NCI-H82 (cell line): ENCODE data around the gene ISM1.

Source experiments
- DNase-seq: peaks from one replicate; lab custom pipeline; 2025; lab: John Stamatoyannopoulos, UW

The ISM1 gene

DNA sequence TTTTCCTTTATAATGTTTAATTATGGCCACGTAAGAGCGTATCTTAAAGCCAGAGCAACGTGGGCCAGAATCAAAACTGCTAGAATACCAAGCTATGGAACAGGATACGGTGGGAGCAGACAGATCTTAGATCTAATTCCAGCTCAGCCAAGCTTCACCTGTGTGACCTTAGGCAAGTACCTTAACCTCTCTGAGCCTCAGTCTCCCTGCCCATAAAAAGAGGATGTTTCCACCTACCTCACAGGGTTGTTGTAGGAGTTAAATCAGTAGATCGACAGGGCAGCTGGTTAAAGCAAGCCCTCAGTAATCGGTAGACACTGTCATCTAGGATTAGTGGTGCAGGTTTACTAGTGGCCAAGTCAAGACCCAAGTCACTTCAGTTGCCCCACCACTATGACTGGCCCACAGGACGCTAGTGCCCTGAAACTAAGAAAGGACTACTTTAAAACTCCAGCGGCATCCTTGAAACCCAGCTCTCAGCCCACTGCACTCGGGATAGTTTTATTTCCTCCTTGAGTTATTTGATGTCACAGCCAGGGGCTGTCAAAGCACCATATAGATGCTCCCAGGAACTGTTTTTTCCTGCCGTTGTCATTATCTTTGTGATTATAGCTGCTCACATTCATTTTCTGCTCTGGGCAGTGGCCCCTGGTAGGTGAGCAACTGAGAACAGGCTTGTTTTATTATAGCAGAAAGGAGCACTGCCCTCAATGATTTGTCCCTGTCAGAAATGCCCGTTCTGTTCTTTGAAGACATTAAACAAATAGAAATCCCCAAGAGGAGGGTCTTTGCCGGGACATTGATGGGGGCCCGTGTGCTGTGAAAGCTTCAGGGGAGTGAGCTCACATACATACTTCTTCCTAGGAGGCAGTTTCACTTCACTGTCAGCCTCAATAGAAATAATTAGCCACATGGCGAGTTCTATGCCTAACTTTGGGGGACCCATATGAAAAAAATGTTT is 63.1 kb downstream of the ISM1 start:
- no peak for DNase-seq

DNA sequence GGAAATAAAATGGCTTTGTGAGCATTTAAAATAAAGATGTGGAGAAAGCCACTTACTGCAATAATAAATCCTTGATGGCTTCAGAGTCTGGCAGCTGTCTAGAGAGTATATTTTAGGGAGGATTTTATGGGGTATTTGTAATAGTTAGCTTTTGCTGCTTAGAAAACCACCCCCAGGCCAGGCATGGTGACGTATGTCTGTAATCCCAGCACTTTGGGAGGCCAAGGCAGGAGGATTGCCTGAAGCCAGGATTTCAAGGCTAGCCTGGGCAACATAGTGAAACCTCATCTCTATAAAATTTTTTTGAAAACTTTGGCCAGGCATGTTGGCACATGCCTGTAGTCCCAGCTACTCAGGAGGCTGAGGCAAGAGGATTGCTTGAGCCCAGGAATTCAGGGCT is 63.8 kb downstream of the ISM1 start:
- DNase-seq, result no peak

DNA sequence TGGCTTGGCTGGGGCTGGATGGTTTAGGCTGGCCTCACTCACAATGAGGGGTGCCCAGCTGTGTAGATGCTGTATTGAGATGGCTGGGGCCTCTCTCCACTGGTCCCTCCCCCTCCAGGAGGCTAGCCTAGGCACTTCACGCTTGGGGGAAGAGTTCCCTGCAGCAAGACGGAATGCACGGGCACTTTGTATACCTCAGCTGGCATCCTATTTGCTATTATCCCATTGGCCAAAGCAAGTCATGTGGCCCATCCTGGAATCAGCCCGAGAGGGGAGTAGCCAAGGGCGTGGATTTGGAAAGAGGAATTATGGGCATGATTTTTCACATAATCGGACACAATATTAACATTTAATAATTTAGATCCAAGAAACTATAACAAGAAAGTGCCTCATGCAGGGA is 64.3 kb downstream of the ISM1 start:
- no peak for DNase-seq

DNA sequence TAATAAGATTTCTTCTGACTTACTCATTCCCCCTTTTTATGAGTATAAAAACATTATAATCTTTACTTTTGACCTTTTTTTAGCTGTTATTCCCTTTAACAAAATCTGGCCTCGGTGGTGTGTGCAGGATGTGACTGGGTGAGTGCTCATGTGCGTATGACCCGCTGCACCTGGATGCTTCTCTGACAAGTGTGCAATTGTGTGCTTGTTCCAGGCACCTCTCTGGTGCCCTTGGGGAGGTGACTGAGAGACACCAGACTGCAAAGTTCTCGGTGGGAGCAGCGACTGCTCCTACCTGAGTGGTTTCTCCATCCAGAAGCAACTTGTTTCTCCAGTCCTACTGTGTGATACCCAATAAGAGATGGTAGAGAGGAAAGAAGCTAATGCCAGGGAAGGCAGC is 65.0 kb downstream of the ISM1 start:
- DNase-seq, result no peak

DNA sequence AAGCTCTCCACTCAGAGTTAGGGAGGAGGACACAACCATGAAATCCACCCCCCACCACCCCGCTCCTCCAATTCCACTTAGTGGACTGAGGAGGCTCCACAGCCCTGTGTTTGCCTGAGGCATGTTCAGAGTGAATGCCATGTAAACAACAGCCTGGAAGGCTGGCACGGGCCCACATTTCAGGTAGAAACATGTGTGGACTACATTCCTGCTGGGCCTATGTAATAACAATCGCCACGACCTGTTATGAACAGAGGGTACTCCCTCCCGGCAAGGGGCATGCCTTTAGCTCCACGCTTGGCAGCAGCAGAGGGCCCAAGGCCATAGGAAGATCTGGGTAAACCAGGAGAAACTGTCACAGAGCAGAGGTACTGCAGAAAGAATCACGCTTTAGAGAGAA is 65.5 kb downstream of the ISM1 start:
- DNase-seq, result no peak

DNA sequence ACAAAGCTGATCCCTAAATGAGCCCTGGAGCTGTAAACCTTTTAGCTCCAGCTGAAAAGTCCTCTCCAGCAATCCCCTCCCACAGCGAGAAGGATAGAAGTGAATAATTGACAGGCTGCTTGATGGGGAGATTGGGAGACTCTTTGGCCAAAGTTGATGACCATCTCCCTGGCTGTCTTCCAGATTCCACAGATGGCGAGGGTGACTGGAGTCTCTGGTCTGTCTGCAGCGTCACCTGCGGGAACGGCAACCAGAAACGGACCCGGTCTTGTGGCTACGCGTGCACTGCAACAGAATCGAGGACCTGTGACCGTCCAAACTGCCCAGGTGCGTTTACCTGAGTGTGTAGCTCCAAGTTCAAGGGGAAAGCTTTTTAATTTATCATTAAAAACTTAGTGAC is 67.3 kb downstream of the ISM1 start:
- peak; percentile 68 for DNase-seq

GRCh38 chr20:13289031-13289430 is 68.0 kb downstream of the ISM1 start:
- no peak for DNase-seq

GRCh38 chr20:13290724-13291123 is 69.7 kb downstream of the ISM1 start:
- DNase-seq, result no peak

DNA sequence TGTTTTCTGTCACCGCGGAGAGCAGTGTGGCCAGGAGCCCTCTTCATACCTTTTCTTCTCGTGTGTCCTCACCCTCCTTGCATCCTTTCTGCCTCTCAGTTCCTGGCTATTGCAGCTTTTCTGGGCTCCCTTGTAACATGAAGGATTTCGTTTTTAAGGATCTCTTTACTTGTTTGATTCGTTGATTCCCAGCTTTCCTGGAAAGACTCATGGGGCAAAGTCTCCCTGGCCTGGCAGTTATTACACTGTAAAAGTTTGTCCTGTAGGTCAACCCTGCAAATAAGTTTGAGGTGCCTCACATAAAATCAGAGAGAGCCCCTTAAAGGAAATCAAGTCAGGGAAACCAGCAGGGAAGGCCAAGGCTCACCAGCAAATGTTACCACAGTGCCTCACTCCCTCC is 70.1 kb downstream of the ISM1 start:
- no peak for DNase-seq

- DNase-seq, result peak; percentile 53
Observed at GRCh38 chr20:13292201-13292885, 71.3 kb downstream of the ISM1 start.

- no peak for DNase-seq
Observed at GRCh38 chr20:13294522-13294921, 73.4 kb downstream of the ISM1 start.

GRCh38 chr20:13295637-13296036 is 74.6 kb downstream of the ISM1 start:
- DNase-seq, result no peak

DNA sequence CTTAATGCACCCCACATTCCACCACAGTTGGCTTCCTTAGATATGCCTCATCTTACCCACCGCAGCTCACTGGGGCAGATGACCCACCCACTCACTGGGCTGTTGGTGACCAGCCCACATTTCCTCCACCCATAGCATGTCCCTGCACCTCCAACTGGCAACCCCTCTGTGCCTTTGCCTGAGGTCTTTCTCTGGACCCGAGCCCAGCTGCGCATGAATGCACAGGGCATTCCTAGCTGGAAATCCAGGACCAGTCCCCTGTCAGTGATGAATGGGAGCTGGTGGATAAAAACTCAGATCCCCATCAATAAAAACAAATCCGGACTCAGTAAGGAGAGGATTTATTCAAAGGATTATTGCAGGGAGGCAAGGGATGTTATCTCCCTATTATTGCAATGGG is 75.0 kb downstream of the ISM1 start:
- DNase-seq, result peak; percentile 86

DNA sequence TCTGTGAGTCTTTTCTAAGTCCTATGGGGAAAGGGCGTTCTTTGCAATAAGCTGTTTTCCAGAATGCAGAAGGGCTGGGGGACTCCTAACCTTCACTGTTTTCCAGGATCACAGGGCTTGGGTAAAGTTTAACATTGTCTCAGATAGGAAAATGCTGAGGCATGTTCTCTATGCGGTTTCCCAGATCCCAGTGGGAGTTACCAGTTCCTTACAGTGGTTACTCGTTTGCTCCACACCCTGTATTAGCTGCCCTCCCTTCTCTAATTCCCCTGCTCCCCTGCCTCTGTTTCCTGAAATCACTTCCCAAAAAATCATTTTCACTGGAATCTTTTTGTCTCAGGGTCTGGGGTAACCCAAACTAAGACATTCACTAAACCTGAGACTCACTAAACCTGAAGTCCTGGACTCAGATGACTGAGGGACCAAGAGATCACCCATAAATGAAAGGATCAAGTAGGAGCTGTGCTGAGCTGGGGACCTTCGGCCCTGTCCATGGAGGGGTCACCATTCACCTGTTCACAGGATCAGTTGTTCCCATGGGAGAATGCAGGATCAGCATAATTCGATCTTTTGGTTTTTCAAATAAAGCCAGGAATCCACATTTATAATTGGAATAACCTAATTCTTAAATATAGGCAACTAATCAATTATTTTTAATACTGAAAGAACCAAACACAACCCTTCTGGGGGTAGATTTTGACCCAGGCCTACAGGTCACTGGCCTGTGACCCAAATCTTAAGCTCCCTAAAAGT is 76.2 kb downstream of the ISM1 start:
- DNase-seq, result no peak

- no peak for DNase-seq
Observed at GRCh38 chr20:13298692-13299373, 77.8 kb downstream of the ISM1 start.

- no peak for DNase-seq
Observed at GRCh38 chr20:13299401-13299800, 78.3 kb downstream of the ISM1 start.

DNA sequence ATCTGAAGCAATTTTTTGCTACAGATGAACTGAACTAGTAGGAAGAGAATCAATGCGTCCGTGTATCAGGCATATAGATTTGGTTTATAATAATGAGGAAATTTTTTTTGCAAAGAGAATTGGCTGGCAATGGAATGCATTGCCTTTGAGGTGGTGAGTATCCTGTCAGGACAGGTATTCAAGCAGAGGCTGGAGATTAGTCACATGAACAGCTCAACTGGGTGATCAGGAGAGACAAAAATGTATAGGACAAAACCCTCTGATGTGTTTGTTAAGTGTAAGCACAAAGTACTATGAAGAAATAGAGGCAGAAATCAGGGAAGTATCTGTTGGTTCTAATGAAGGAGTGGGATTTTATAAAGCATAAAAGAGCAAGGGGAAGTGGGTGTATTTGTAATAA is 80.5 kb downstream of the ISM1 start:
- no peak for DNase-seq

DNA sequence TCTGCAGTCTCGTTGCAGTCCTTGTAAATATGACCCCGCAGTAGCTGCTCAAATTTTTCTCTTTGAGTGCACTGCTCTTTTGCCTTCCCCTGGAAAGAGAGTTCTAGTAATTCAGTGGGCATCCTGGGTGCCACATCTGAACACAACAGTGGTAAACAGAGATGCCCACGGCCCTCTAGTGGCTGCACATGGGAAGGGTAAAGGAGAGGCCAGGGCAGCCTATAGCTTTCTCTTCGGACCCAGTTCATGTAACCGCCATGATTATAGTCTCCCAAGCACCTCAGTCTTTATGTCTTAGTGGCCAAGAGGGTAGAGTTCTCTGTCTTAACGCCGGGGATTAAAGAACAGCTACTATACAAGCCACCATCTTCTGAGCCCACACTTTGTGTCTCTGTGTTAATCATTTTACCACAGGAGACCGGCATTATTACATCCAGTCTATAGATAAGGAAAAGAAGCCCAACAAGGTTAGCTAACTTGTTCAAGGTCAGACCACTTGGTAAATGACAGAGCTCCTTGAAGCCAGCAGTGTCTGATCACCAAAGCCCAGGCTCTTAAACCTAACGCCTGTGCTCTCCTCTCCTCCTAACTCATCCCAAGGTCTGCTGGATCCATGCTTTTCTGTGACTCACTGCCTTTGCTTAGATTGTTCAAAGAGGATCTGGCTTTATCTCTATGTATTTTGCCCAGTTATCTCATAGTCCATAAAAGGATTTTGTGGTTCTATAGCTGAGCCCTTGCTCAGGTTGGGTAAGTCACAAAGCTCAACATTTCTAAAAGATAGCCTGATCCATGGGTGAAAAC is 81.8 kb downstream of the ISM1 start:
- peak; percentile 78 for DNase-seq

DNA sequence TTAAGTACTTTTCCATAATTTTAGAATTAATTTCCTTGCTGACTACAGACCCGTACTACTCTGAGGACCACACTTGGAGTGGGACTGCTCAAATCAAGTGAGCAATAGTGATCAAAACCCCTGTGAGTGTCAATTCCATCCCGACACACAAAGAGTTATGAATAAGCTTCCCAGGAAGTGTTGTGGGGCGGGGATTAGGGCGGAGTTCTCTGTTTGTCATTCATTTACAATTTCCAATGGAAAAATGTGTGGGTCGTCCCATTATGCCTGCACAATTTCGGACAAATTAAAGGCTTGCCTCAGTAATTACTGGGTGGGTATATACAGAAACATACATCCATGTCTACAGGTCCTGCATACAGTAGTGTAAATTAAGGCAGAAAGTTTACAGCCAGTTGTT is 84.2 kb downstream of the ISM1 start:
- DNase-seq, result no peak

DNA sequence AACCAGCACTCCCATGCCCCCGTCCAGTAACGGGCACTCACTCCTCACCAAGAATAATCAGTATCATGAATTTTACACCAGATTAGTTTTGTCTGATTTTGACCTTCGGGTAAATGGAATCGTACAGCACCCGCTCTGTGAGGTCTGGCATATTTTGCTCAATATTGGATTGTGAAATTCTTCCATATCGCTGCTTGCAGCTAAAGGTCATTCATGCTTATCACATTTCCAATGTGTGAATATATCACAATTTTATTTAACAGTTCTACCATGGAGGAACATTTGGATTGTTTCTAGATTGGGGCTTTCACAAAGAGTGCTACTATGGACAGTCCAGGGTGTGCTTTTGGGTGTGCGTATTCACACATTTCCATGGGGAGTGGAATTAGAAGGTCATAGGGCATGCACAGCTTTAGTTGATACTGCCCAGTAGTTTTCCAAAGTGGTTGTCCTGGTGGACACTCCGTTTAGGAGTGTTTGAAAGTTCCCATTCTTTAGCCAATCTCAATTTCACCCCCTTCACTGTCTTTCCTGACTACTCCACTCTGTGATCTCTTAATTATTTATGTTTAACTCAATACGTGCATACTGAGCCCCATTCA is 86.6 kb downstream of the ISM1 start:
- DNase-seq, result no peak

GRCh38 chr20:13312300-13312699 is 91.2 kb downstream of the ISM1 start:
- no peak for DNase-seq
